ENCODE data around the gene SHISAL1. TPM values are rescaled to one million over a fixed set of nuclear protein-coding genes. Genes with fewer than 3 reads are reported as not detected.

SHISAL1 gene
- total RNA-seq, 3 donors from 2014 or later, result 0.32 to 1.2 (median 0.33) TPM

DNA sequence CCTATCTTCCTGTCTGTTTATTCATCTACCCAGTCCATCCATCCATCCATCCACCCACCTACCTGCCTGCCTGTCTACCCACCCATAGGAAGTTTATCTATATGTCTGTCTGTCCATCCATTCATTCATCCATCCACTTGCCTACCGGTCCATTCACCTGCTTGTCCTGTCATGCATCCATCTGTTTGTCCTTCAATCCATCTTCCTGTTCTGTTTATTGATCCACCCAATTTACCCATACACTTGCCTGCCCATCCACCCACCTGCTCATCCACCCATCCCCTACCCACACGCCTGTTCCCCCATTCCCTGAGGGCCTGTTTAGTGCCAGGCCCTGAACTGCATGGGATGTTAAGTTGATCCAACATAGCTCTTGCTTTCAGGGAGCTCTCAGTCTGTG is 113.6 kb downstream of the SHISAL1 start:
- peaks cover 0 to 45% of the 10 kb centered on the region in 2 donors for H3K27me3 ChIP-seq
- peak in 1 of 2 donors; percentile 34 for DNase-seq (ENCODE audit: low spot score in 2 of 2)
- no peaks in the 10 kb centered on the region for H3K4me1 ChIP-seq
- no peaks in the 10 kb centered on the region for H3K36me3 ChIP-seq
- no peak overlapping the region for H3K27ac ChIP-seq
- H3K9me3 ChIP-seq, result no peaks in the 10 kb centered on the region
- no peak for TF ChIP-seq POLR2AphosphoS5 (IDR thresholded peaks at IDR 0.05)
- no peak for TF ChIP-seq POLR2A (IDR thresholded peaks at IDR 0.05)
- TF ChIP-seq, protein P1, sequence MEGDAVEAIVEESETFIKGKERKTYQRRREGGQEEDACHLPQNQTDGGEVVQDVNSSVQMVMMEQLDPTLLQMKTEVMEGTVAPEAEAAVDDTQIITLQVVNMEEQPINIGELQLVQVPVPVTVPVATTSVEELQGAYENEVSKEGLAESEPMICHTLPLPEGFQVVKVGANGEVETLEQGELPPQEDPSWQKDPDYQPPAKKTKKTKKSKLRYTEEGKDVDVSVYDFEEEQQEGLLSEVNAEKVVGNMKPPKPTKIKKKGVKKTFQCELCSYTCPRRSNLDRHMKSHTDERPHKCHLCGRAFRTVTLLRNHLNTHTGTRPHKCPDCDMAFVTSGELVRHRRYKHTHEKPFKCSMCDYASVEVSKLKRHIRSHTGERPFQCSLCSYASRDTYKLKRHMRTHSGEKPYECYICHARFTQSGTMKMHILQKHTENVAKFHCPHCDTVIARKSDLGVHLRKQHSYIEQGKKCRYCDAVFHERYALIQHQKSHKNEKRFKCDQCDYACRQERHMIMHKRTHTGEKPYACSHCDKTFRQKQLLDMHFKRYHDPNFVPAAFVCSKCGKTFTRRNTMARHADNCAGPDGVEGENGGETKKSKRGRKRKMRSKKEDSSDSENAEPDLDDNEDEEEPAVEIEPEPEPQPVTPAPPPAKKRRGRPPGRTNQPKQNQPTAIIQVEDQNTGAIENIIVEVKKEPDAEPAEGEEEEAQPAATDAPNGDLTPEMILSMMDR (IDR thresholded peaks at IDR 0.05), result no peak
- intact Hi-C loops (cut with DNase I; ENCODE audit: low total_unique reads), result loop anchor here (10.0 kb wide), 1 partner anchor 1186 kb away; no protein-coding TSS in a partner anchor
- no peak overlapping the region for H3K4me3 ChIP-seq

- peaks cover 0 to 46% of the 10 kb centered on the region in 2 donors for H3K27me3 ChIP-seq
- DNase-seq (ENCODE audit: low spot score in 2 of 2), result no peak
- no peak overlapping the region for H3K4me3 ChIP-seq
- no peaks in the 10 kb centered on the region for H3K36me3 ChIP-seq
- intact Hi-C loops (cut with DNase I; ENCODE audit: low total_unique reads), result loop anchor here (10.0 kb wide), 1 partner anchor 1188 kb away; no protein-coding TSS in a partner anchor
- H3K9me3 ChIP-seq, result peaks cover 0 to 3% of the 10 kb centered on the region in 2 donors
- no peaks in the 10 kb centered on the region for H3K4me1 ChIP-seq
- H3K27ac ChIP-seq, result no peak overlapping the region
- TF ChIP-seq, protein P1 (IDR thresholded peaks at IDR 0.05), result no peak
Measured at GRCh38 chr22:44197271-44197670, 115.5 kb downstream of the SHISAL1 start.

GRCh38 chr22:44196731-44197131 is 116.0 kb downstream of the SHISAL1 start:
- no peaks in the 10 kb centered on the region for H3K4me1 ChIP-seq
- no peaks in the 10 kb centered on the region for H3K36me3 ChIP-seq
- TF ChIP-seq POLR2AphosphoS5 (IDR thresholded peaks at IDR 0.05) (no peak), POLR2A (IDR thresholded peaks at IDR 0.05) (no peak)
- TF ChIP-seq, protein P1 (IDR thresholded peaks at IDR 0.05), result no peak
- peaks cover 0 to 46% of the 10 kb centered on the region in 2 donors for H3K27me3 ChIP-seq
- intact Hi-C loops (cut with DNase I; ENCODE audit: low total_unique reads), result loop anchor here (10.0 kb wide), 1 partner anchor 1188 kb away; no protein-coding TSS in a partner anchor
- peaks cover 0 to 3% of the 10 kb centered on the region in 2 donors for H3K9me3 ChIP-seq
- DNase-seq (ENCODE audit: low spot score in 2 of 2), result peak in 1 of 2 donors; percentile 41
- no peak overlapping the region for H3K4me3 ChIP-seq
- no peak overlapping the region for H3K27ac ChIP-seq

DNA sequence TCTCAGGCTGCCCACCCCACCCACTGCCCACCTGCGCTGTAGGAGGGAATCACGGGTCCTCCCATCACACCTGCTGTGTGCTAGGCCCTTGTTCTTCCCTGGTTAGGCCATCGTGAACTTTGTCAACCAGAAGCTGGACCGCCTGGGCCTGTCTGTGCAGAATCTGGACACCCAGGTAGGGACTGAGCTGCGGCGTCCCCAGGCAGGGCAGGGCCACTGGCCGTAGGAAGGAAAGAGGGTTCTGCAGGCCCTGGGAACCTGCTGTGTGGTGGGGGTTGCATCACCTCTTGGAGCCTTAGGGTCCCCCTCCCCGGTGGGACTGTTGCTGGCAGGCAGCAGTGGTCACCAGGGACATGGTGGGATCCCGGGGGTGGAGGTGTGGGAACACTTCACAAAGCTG is 116.5 kb downstream of the SHISAL1 start:
- no peaks in the 10 kb centered on the region for H3K4me1 ChIP-seq
- H3K36me3 ChIP-seq, result no peaks in the 10 kb centered on the region
- peaks cover 0 to 46% of the 10 kb centered on the region in 2 donors for H3K27me3 ChIP-seq
- TF ChIP-seq POLR2A (IDR thresholded peaks at IDR 0.05), result no peak
- H3K4me3 ChIP-seq, result no peak overlapping the region
- DNase-seq (ENCODE audit: low spot score in 2 of 2), result no peak
- no peak overlapping the region for H3K27ac ChIP-seq
- intact Hi-C loops (cut with DNase I; ENCODE audit: low total_unique reads), result loop anchor here (10.0 kb wide), 1 partner anchor 1189 kb away; no protein-coding TSS in a partner anchor
- H3K9me3 ChIP-seq, result peaks cover 0 to 3% of the 10 kb centered on the region in 2 donors

DNA sequence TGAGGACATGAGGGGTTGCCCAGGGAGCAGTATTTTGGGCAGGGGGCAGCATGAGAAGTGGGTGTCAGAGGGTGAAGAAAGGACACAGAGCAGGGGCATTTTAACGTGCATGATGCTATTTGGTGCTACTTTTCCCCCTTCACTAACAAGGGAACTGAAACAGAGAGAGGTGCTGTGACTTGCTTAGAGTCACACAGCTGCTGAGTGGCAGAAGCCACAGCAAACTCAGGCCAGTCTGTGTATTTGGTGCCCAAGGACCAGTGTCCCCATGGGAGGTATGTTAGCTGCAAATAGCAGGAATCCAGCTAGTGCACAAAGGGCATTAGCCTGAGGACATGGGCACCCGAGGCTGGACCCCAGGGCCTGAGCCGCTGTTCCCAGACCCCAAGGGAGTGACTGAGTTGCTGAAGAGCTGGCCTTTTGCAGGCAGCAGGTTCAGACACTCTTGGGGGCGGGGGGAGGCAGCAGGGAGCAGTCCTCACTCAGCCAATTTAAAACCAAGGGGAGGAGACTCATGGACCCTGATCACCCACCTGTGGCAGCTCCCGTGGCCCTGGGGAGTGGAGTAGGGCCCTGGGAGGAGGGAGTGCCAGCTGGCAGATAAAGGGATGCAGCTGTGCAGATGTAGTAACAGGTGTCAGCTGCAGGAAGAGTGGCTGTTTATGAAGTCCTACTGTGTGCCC is 117.4 kb downstream of the SHISAL1 start:
- peaks cover 0 to 46% of the 10 kb centered on the region in 2 donors for H3K27me3 ChIP-seq

More for the DNA sequence above, 117.4 kb downstream of the SHISAL1 start:
- no peaks in the 10 kb centered on the region for H3K36me3 ChIP-seq
- intact Hi-C loops (cut with DNase I; ENCODE audit: low total_unique reads), result loop anchor here (10.0 kb wide), 1 partner anchor 1189 kb away; no protein-coding TSS in a partner anchor
- no peak for DNase-seq (ENCODE audit: low spot score in 2 of 2)
- no peak overlapping the region for H3K27ac ChIP-seq
- no peaks in the 10 kb centered on the region for H3K4me1 ChIP-seq
- TF ChIP-seq, protein P1 (IDR thresholded peaks at IDR 0.05), result no peak
- no peak for TF ChIP-seq POLR2A (IDR thresholded peaks at IDR 0.05)
- TF ChIP-seq POLR2AphosphoS5 (IDR thresholded peaks at IDR 0.05), result no peak
- peaks cover 0 to 3% of the 10 kb centered on the region in 2 donors for H3K9me3 ChIP-seq
- H3K4me3 ChIP-seq, result no peak overlapping the region
